PFSK-1 (cell line): Measurements from ENCODE around the gene ABCF2.

ENCODE experiments used
- FOXP2 ChIP-seq: optimal IDR thresholded peaks from 2 replicates; pipeline ENCODE3; 2011; ENCODE audit warnings: borderline replicate concordance, control low read depth, inconsistent platforms; ENCODE audit not compliant: insufficient read depth; ENCODE audit errors: extremely low read length, extremely low read depth
- POLR2AphosphoS5 ChIP-seq: IDR thresholded peaks from 2 replicates; pipeline ENCODE4 v1.6.1; 2012; ENCODE audit warnings: low read depth, mild to moderate bottlenecking, control low read depth, low read length, moderate library complexity
- SIN3A ChIP-seq: IDR thresholded peaks from 2 replicates; pipeline ENCODE4 v1.6.1; 2012; ENCODE audit warnings: mild to moderate bottlenecking, low read length, moderate library complexity, borderline replicate concordance; ENCODE audit not compliant: insufficient read depth
- TAF1 ChIP-seq: IDR thresholded peaks from 2 replicates; pipeline ENCODE4 v1.6.1; 2012; ENCODE audit warnings: low read length, control low read depth, borderline replicate concordance; ENCODE audit not compliant: insufficient read depth
- TF ChIP-seq, protein P1 (sequence below), 2 experiments: IDR thresholded peaks; 2 replicates each; pipeline versions ENCODE4 v1.6.1 to v1.8.0; 2011 to 2012; ENCODE audit warnings: low read depth in 2 of 2, low read length in 2 of 2, control low read depth in 1 of 2, inconsistent platforms in 1 of 2, mild to moderate bottlenecking in 1 of 2, moderate library complexity in 1 of 2; ENCODE audit not compliant: insufficient read depth in 1 of 2

Gene ABCF2

DNA sequence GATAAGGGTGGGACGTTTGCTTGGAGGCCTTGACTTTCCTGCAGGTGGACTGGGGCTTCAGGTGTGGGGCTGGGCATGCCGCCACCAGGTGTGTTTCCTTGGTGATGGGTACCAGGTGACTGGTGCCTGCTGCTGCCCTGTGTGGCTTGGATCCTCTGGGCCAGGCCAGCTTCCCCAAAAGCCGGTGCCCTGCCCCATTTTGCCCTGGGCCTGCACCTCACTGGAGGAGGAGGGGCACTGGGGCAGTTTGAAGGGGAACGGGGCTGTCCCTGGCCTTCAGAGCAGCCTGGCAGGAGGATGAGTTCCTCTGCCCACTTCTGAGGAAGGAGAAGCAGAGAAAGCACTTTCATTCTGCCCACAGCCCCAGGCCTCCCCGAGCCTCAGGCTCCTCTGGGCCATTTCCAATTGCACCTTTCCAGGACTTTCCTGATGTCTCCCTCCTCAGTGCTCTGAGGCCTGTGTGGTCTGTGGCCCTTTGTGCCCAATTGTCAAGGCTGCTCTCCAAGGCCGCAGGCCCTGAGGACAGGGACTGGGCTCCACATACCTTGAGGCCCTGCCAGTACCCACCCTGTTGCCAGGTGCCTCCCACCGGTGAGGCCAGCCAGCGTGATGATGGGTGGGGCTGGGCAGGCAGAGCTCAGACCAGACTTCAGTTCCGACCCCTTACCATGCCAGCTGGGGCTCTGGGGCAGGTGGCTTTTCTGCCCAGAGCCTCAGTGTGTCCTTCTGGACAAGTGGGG is 46.8 kb upstream of the ABCF2 start:
- no peak for TF ChIP-seq TAF1

DNA sequence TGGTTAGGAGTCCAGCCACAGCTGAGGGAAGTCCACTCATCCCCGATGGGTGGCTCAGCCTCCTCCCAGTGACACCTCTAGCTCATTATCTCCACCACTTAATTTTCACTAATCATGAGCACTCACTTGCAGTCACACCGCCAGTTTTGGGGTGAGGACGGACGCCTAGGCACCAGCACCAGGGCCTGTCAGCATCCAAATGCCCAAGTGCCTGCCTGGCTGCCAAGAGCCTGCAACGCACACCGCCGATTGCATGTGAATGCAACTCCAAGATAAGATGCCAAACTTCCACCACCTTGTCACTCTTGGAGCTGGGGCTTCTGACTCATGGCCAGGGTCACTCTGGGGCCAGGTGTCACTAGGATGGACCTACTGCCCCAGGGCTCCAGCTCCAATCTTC is 45.9 kb upstream of the ABCF2 start:
- TF ChIP-seq SIN3A: no peak
- no peak for TF ChIP-seq TAF1
- TF ChIP-seq, protein P1, sequence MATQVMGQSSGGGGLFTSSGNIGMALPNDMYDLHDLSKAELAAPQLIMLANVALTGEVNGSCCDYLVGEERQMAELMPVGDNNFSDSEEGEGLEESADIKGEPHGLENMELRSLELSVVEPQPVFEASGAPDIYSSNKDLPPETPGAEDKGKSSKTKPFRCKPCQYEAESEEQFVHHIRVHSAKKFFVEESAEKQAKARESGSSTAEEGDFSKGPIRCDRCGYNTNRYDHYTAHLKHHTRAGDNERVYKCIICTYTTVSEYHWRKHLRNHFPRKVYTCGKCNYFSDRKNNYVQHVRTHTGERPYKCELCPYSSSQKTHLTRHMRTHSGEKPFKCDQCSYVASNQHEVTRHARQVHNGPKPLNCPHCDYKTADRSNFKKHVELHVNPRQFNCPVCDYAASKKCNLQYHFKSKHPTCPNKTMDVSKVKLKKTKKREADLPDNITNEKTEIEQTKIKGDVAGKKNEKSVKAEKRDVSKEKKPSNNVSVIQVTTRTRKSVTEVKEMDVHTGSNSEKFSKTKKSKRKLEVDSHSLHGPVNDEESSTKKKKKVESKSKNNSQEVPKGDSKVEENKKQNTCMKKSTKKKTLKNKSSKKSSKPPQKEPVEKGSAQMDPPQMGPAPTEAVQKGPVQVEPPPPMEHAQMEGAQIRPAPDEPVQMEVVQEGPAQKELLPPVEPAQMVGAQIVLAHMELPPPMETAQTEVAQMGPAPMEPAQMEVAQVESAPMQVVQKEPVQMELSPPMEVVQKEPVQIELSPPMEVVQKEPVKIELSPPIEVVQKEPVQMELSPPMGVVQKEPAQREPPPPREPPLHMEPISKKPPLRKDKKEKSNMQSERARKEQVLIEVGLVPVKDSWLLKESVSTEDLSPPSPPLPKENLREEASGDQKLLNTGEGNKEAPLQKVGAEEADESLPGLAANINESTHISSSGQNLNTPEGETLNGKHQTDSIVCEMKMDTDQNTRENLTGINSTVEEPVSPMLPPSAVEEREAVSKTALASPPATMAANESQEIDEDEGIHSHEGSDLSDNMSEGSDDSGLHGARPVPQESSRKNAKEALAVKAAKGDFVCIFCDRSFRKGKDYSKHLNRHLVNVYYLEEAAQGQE (IDR thresholded peaks at IDR 0.05; ENCODE audit: insufficient read depth in 1 of 2, low read depth in 2 of 2, low read length in 2 of 2): no peak
- TF ChIP-seq FOXP2: no peak
- TF ChIP-seq POLR2AphosphoS5: no peak

DNA sequence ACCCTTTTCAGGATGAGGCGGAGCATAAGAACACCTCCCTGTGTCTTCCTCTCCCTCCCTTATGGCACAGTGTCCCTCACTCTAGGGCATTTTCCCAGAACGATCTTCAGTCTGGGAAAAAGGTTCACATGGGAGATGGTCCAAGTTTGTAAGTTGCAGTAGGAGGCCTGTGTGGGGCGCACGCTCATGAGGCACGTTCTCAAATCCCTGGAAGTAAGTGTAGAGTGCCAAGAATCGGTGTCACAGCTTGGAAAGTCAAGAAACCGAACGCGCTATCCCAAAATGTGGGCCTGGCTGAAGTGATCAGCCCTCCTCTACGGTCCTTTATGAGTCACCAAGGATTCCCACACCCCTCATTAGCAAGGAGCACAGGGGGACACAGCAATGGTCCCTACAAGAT is 45.4 kb upstream of the ABCF2 start:
- TF ChIP-seq, protein P1 (IDR thresholded peaks at IDR 0.05; ENCODE audit: insufficient read depth in 1 of 2, low read depth in 2 of 2, low read length in 2 of 2): no peak
- TF ChIP-seq SIN3A (no peak), TAF1 (no peak)

DNA sequence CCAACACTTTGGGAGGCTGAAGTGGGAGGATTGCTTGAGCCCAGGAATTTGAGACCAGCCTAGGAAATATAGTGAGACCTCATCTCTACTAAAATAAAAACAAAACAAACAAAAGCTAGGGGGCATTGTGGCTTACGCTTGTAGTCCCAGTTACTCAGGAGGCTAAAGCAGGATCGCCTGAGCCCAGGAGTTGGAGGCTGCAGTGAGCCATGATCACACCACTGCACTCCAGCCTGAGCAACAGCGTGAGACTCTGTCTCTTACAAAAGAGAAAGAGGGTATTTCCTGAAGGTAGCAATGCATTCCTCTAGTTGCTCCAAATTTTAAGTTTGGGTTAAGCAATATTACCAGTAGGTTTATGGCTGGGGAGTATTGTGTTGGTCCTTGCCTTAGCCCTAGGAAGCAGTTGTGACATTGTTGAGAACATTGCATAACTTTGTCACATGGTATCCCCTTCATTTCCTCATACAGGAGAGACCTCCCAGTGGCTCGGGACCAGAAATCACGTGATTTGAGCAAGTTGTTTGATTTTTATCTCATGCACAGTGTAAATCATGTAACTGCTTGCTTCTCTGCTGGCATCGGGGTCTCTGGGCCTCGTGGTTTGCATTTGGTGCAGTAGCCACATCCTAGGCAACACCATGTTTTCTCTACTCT is 44.8 kb upstream of the ABCF2 start:
- TF ChIP-seq TAF1 (no peak), FOXP2 (no peak), SIN3A (no peak), POLR2AphosphoS5 (no peak)
- TF ChIP-seq, protein P1 (IDR thresholded peaks at IDR 0.05; ENCODE audit: insufficient read depth in 1 of 2, low read depth in 2 of 2, low read length in 2 of 2): no peak

DNA sequence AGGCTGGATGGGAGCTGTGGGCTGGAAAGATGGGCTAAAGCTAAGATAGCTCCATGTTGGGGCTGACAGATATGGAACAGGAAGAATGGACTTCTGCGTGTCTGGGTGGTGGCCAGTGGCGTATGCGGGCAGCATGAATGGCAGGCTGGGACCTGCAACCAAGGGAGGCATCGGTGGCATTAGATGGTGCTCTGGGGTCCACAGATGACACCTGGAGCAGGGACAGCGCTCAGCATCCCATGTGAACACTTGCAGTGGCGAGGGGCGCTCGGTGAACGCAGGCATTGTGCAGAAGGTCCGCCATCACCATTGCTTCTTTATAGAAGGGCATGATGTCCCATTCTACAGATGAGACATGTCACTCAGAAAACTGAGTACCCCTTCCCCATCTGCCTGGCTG is 42.5 kb upstream of the ABCF2 start:
- TF ChIP-seq POLR2AphosphoS5 (no peak), SIN3A (no peak), FOXP2 (no peak), TAF1 (no peak)
- TF ChIP-seq, protein P1 (IDR thresholded peaks at IDR 0.05; ENCODE audit: insufficient read depth in 1 of 2, low read depth in 2 of 2, low read length in 2 of 2): no peak
